Gastroesophageal sphincter (tissue), 3 donors: ENCODE results near the gene NDUFS4.

ENCODE experiments used
- CTCF ChIP-seq, 4 experiments: fragments of 200-600 bp in 2 of 4; fragments of 450-650 bp in 2 of 4; sonication (generic) in 1 of 4; IDR thresholded peaks; one replicate each; pipeline ENCODE4 v1.5.1; 2017 to 2019; ENCODE audit warnings: antibody characterized with exemption in 4 of 4, mild to moderate bottlenecking in 2 of 4, moderate library complexity in 2 of 4
- EP300 ChIP-seq: sonication (generic); formaldehyde crosslinking; IDR thresholded peaks from one replicate; pipeline ENCODE4 v1.6.1; 2017; ENCODE audit warnings: antibody characterized with exemption, mild to moderate bottlenecking
- POLR2A ChIP-seq, 2 donors: fragments of 450-650 bp; IDR thresholded peaks; one replicate each; pipeline ENCODE4 v1.6.1; 2017; ENCODE audit warnings: antibody characterized with exemption in 2 of 2, mild to moderate bottlenecking in 2 of 2, moderate library complexity in 1 of 2
- POLR2AphosphoS5 ChIP-seq: sonication (generic); formaldehyde crosslinking; IDR thresholded peaks from one replicate; pipeline ENCODE4 v1.6.1; 2017; ENCODE audit warnings: antibody characterized with exemption

- TF ChIP-seq CTCF (IDR thresholded peaks at IDR 0.05) (no peak), POLR2A (IDR thresholded peaks at IDR 0.05) (no peak), POLR2AphosphoS5 (no peak), EP300 (no peak)
Measured at GRCh38 chr5:53631251-53631650, 70.8 kb downstream of the NDUFS4 start.
